Astrocyte of the hippocampus (primary cell): ENCODE results near the gene MAPKAPK2.
"Not testable (repeated sequence)": the region's sequence is repeated elsewhere in the genome, so short reads cannot be mapped to it uniquely, and the experiment has no call there.

Experiments used
- DNase-seq: peaks from one replicate; pipeline ENCODE4 v3.0.0; 2011; ENCODE audit warnings: low read depth, low spot score

Gene MAPKAPK2

GRCh38 chr1:206684478-206685333, at the start of gene MAPKAPK2:
Gene MAPKAPK2 (plus strand): TSS chr1:206684905. CDS start chr1:206685230, 325 bp downstream.
- peak; percentile 86 for DNase-seq

- peak; percentile 96 for DNase-seq
Observed at GRCh38 chr1:206635080-206635977, 49.4 kb upstream of the MAPKAPK2 start, which contains the start of gene DYRK3. Gene DYRK3 (plus strand): TSS chr1:206635536. CDS start chr1:206635704, 168 bp downstream.

GRCh38 chr1:206635978-206636345, 48.7 kb upstream of the MAPKAPK2 start:
- no peak for DNase-seq

GRCh38 chr1:206636671-206637070, 48.0 kb upstream of the MAPKAPK2 start:
- no peak for DNase-seq

GRCh38 chr1:206637605-206638004, 47.1 kb upstream of the MAPKAPK2 start:
- DNase-seq, result no peak

GRCh38 chr1:206642074-206642473, 42.6 kb upstream of the MAPKAPK2 start:
- not testable (repeated sequence) for DNase-seq

GRCh38 chr1:206643118-206643698, 41.5 kb upstream of the MAPKAPK2 start:
- no peak for DNase-seq

- no peak for DNase-seq
Observed at GRCh38 chr1:206646504-206646903, 38.2 kb upstream of the MAPKAPK2 start.

- DNase-seq, result no peak
Observed at GRCh38 chr1:206647224-206647623, 37.5 kb upstream of the MAPKAPK2 start.

- no peak for DNase-seq
Observed at GRCh38 chr1:206649261-206649921, 35.3 kb upstream of the MAPKAPK2 start.

GRCh38 chr1:206651014-206651413, 33.7 kb upstream of the MAPKAPK2 start:
- DNase-seq, result no peak

GRCh38 chr1:206651958-206652890, 32.5 kb upstream of the MAPKAPK2 start:
- DNase-seq, result peak; percentile 59

- DNase-seq, result no peak
Observed at GRCh38 chr1:206653715-206654459, 30.8 kb upstream of the MAPKAPK2 start.

GRCh38 chr1:206654828-206655227, 29.9 kb upstream of the MAPKAPK2 start:
- no peak for DNase-seq

GRCh38 chr1:206655471-206655882, 29.2 kb upstream of the MAPKAPK2 start:
- DNase-seq, result peak; percentile 67

GRCh38 chr1:206656936-206657335, 27.8 kb upstream of the MAPKAPK2 start:
- no peak for DNase-seq

GRCh38 chr1:206657751-206658150, 27.0 kb upstream of the MAPKAPK2 start:
- no peak for DNase-seq

GRCh38 chr1:206658264-206658980, 26.3 kb upstream of the MAPKAPK2 start:
- no peak for DNase-seq

- no peak for DNase-seq
Observed at GRCh38 chr1:206658981-206659273, 25.8 kb upstream of the MAPKAPK2 start.
